Vagina (tissue), 2 donors: ENCODE results near the gene RAP1A.

Source experiments
- POLR2A ChIP-seq, 2 donors: fragments of 450-650 bp; IDR thresholded peaks; one replicate each; pipeline ENCODE4 v1.6.1; 2017; ENCODE audit warnings: antibody characterized with exemption in 2 of 2, mild to moderate bottlenecking in 2 of 2, moderate library complexity in 2 of 2
- POLR2AphosphoS5 ChIP-seq, 2 donors: sonication (generic); formaldehyde crosslinking; IDR thresholded peaks; one replicate each; pipeline ENCODE4 v1.9.0; 2017; ENCODE audit warnings: antibody characterized with exemption in 2 of 2, mild to moderate bottlenecking in 2 of 2, low read depth in 1 of 2; ENCODE audit not compliant: insufficient read depth in 1 of 2
- TF ChIP-seq, protein P1 (sequence below), 3 experiments: fragments of 450-650 bp in 2 of 3; fragments of 200-600 bp in 1 of 3; sonication (generic) in 1 of 3; IDR thresholded peaks; one replicate each; pipeline ENCODE4 v1.5.1; 2017 to 2019; ENCODE audit warnings: antibody characterized with exemption in 3 of 3, mild to moderate bottlenecking in 2 of 3, moderate library complexity in 2 of 3

DNA sequence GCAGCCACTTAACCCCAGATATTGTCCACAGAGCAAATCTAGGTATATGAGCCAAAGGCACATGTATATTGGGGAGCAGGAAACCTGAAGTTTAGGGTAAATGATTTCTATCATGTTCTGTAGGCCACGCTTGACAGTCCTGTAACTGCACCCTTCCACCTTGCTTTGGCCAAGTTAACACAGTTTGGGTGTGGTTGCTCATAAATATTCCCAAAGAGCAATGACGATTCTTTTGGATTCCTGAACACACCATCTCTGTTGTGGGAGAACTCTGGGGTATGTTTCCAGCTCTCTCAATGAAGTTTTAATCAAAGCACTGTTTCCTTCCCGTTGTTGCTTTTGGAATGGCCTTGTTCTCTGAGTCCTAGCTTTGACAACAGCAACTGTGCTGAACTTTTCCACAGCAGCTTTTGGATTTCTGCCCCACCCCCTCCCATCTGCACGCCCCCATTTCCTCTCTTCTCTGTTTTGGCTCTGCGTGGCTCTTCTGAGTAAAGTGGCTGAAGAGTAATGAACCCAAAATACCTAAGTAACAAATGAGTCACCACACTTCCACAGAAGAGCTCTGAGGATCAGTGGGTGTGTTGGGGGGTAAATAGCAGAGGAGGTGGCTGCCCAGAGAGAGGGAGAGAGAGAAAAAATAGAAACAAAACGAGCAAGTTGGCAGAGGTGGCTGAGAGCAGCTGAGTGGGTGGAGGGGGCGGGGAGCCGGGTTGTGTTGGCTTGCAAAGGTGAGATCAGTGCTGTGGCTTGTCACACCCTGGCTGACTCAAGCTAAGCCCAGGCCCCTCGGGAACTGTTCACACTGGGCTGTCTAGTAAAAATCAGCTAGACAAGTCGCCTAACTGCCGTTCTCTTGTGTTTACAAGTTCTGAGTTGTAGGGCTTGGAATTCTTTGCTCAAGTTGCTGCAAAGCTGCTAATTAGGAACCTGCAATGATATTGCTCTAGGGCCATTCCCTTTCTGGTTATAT lies 26.9 kb upstream of the RAP1A start:
- TF ChIP-seq POLR2AphosphoS5 (IDR thresholded peaks at IDR 0.05; ENCODE audit: insufficient read depth in 1 of 2, low read depth in 1 of 2) = peak; percentile 48 to 70
- TF ChIP-seq, protein P1, sequence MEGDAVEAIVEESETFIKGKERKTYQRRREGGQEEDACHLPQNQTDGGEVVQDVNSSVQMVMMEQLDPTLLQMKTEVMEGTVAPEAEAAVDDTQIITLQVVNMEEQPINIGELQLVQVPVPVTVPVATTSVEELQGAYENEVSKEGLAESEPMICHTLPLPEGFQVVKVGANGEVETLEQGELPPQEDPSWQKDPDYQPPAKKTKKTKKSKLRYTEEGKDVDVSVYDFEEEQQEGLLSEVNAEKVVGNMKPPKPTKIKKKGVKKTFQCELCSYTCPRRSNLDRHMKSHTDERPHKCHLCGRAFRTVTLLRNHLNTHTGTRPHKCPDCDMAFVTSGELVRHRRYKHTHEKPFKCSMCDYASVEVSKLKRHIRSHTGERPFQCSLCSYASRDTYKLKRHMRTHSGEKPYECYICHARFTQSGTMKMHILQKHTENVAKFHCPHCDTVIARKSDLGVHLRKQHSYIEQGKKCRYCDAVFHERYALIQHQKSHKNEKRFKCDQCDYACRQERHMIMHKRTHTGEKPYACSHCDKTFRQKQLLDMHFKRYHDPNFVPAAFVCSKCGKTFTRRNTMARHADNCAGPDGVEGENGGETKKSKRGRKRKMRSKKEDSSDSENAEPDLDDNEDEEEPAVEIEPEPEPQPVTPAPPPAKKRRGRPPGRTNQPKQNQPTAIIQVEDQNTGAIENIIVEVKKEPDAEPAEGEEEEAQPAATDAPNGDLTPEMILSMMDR (IDR thresholded peaks at IDR 0.05) = no peak
- TF ChIP-seq POLR2A (IDR thresholded peaks at IDR 0.05) = no peak
